Uterus (tissue), 2 donors: Measurements from ENCODE around the gene PROX1.

Experiments
- POLR2A ChIP-seq, 2 donors: fragments of 450-650 bp; IDR thresholded peaks; one replicate each; pipeline ENCODE4 v1.6.1; 2016; ENCODE audit warnings: antibody characterized with exemption in 2 of 2, mild to moderate bottlenecking in 1 of 2, moderate library complexity in 1 of 2
- TF ChIP-seq, protein P1 (sequence below), 4 experiments: fragments of 200-600 bp in 2 of 4; fragments of 450-650 bp in 2 of 4; sonication (generic) in 2 of 4; IDR thresholded peaks; one replicate each; pipeline ENCODE4 v1.5.1; 2016 to 2019; ENCODE audit warnings: antibody characterized with exemption in 4 of 4, mild to moderate bottlenecking in 2 of 4, moderate library complexity in 1 of 4

DNA sequence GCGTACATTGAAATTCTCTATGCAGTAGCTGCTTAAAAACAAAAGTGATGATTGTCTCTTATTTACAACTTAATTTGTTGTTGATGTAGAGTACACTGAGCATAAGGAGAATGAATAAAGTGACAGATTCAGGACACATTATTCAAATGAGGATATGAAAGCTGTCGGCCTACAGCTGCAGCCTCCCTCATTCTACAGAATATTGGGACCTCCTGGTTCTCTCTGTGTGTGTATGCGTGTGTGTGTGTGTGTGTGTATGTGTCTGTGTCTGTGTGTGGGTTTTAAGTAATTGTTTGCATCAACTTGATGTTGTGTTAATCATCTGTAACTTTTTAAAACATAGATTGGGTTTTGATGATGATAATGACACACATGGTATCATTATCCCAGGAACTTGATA lies 17.9 kb downstream of the PROX1 start:
- no peak for TF ChIP-seq POLR2A (IDR thresholded peaks at IDR 0.05)
- TF ChIP-seq, protein P1, sequence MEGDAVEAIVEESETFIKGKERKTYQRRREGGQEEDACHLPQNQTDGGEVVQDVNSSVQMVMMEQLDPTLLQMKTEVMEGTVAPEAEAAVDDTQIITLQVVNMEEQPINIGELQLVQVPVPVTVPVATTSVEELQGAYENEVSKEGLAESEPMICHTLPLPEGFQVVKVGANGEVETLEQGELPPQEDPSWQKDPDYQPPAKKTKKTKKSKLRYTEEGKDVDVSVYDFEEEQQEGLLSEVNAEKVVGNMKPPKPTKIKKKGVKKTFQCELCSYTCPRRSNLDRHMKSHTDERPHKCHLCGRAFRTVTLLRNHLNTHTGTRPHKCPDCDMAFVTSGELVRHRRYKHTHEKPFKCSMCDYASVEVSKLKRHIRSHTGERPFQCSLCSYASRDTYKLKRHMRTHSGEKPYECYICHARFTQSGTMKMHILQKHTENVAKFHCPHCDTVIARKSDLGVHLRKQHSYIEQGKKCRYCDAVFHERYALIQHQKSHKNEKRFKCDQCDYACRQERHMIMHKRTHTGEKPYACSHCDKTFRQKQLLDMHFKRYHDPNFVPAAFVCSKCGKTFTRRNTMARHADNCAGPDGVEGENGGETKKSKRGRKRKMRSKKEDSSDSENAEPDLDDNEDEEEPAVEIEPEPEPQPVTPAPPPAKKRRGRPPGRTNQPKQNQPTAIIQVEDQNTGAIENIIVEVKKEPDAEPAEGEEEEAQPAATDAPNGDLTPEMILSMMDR (IDR thresholded peaks at IDR 0.05) = no peak
